Smooth muscle cell (in vitro differentiated cells): Measurements from ENCODE around the gene SCML1. TPM values are rescaled to one million over a fixed set of nuclear protein-coding genes. Genes with fewer than 3 reads are reported as not detected.
A peak's percentile ranks its signal among the peaks of the same experiment; 100 is the strongest.

Experiments
- DNase-seq: peaks from one replicate; lab custom pipeline; 2025; ENCODE audit not compliant: unreplicated experiment; lab: John Stamatoyannopoulos, UW
- H2AFZ ChIP-seq: fragments of 200-600 bp; sonication (generic); 2 replicates; pipeline ENCODE4 v1.6.0; 2016; ENCODE audit warnings: antibody characterized with exemption, low read depth, mild to moderate bottlenecking
- H3F3A ChIP-seq: fragments of 200-600 bp; sonication (generic); 2 replicates; pipeline ENCODE4 v1.6.0; 2017; ENCODE audit warnings: antibody characterized with exemption, low read depth
- H3K27ac ChIP-seq: fragments of 200-600 bp; sonication (generic); 2 replicates; pipeline ENCODE4 v1.5.1; 2016; ENCODE audit warnings: low read depth, mild to moderate bottlenecking
- H3K27me3 ChIP-seq: fragments of 200-600 bp; sonication (generic); 2 replicates; pipeline ENCODE4 v1.6.1; 2016; ENCODE audit warnings: low read depth, mild to moderate bottlenecking
- H3K36me3 ChIP-seq: fragments of 200-600 bp; sonication (generic); 2 replicates; pipeline ENCODE4 v1.5.1; 2016; ENCODE audit warnings: low read depth
- H3K4me1 ChIP-seq: fragments of 200-600 bp; sonication (generic); 2 replicates; pipeline ENCODE4 v1.5.1; 2016; ENCODE audit warnings: low read depth
- H3K4me2 ChIP-seq: fragments of 200-600 bp; sonication (generic); 2 replicates; pipeline ENCODE4 v1.6.0; 2016; ENCODE audit warnings: mild to moderate bottlenecking
- H3K4me3 ChIP-seq: fragments of 200-600 bp; sonication (generic); 2 replicates; pipeline ENCODE4 v1.5.1; 2016; ENCODE audit warnings: mild to moderate bottlenecking
- H3K79me2 ChIP-seq: fragments of 200-600 bp; sonication (generic); 2 replicates; pipeline ENCODE4 v1.6.0; 2016; ENCODE audit warnings: low read depth, mild to moderate bottlenecking
- H3K9ac ChIP-seq: fragments of 200-600 bp; sonication (generic); 2 replicates; pipeline ENCODE4 v1.6.0; 2016; ENCODE audit warnings: low read depth
- H3K9me3 ChIP-seq: fragments of 200-600 bp; sonication (generic); replicated peaks from 2 replicates; pipeline ENCODE4 v1.5.1; 2016; ENCODE audit warnings: low read depth
- H4K20me1 ChIP-seq: fragments of 200-600 bp; sonication (generic); 2 replicates; pipeline ENCODE4 v1.6.0; 2016; ENCODE audit warnings: low read depth
- WGBS: methylation state at CpG from one replicate; pipeline ENCODE4 v1.1.7; 2016; ENCODE audit warnings: low lambda C conversion rate; 5-methylcytosine and 5-hydroxymethylcytosine counted together
- polyA plus RNA-seq: library from polyadenylated mRNA; unstranded; fragments of >200 nt; fragmentation: Nextera tagmentation; extraction: Ambion mirVana; gene quantifications from 2 replicates; pipeline ENCODE4 v1.2.1, GENCODE V29; 2016
- total RNA-seq: library from RNA; depleted of rRNA; stranded (reverse); fragments of >200 nt; gene quantifications from 2 replicates; pipeline ENCODE4 v1.2.3, GENCODE V29; 2014
- TF ChIP-seq, protein P1 (sequence below): fragments of 200-600 bp; sonication (generic); IDR thresholded peaks from 2 replicates; pipeline ENCODE4 v1.5.1; 2017; ENCODE audit warnings: borderline replicate concordance, mild to moderate bottlenecking, antibody characterized with exemption; ENCODE audit not compliant: insufficient read depth, poor library complexity, severe bottlenecking

The SCML1 gene
- total and polyA plus RNA-seq, 2 experiments from 2014 or later = 9.8 to 12.4 TPM

DNA sequence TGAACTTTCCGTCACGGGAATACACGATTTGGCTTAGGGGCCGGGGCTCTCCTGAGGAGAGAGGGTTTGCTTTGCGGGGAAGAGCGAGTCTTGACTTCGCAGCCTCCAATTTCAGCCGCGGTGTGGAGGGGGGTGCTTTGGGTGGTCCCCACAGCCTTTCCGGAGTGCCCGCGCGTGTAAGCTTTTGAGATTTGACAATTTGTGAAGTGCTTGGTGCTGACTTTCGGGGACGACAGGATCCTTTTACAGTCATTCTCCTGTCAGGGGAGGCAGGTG, 355 bp downstream of the SCML1 start:
- Histone ChIP-seq H2AFZ (peak overlapping the region; percentile 68), H3K4me2 (peak overlapping the region; percentile 82), H3K9ac (peak overlapping the region; percentile 65), H3K9me3 (no peaks in the 10 kb centered on the region), H4K20me1 (peaks cover 4% of the 10 kb centered on the region), H3K79me2 (peaks cover 5% of the 10 kb centered on the region), H3K4me3 (peak overlapping the region; percentile 64), H3K27me3 (no peaks in the 10 kb centered on the region), H3F3A (peaks cover 6% of the 10 kb centered on the region), H3K27ac (peak overlapping the region; percentile 72), H3K4me1 (no peaks in the 10 kb centered on the region), H3K36me3 (no peaks in the 10 kb centered on the region)
- 46% methylated on average over 15 of the region's 15 CpGs for WGBS
- no peak for DNase-seq
- TF ChIP-seq, protein P1, sequence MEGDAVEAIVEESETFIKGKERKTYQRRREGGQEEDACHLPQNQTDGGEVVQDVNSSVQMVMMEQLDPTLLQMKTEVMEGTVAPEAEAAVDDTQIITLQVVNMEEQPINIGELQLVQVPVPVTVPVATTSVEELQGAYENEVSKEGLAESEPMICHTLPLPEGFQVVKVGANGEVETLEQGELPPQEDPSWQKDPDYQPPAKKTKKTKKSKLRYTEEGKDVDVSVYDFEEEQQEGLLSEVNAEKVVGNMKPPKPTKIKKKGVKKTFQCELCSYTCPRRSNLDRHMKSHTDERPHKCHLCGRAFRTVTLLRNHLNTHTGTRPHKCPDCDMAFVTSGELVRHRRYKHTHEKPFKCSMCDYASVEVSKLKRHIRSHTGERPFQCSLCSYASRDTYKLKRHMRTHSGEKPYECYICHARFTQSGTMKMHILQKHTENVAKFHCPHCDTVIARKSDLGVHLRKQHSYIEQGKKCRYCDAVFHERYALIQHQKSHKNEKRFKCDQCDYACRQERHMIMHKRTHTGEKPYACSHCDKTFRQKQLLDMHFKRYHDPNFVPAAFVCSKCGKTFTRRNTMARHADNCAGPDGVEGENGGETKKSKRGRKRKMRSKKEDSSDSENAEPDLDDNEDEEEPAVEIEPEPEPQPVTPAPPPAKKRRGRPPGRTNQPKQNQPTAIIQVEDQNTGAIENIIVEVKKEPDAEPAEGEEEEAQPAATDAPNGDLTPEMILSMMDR = no peak

GRCh38 chrX:17737986-17738713, 857 bp downstream of the SCML1 start:
- peak overlapping the region; percentile 64 for H3K4me3 ChIP-seq
- TF ChIP-seq, protein P1 = no peak
- H4K20me1 ChIP-seq = peaks cover 4% of the 10 kb centered on the region
- H2AFZ ChIP-seq = peak overlapping the region; percentile 68
- H3K36me3 ChIP-seq = no peaks in the 10 kb centered on the region
- H3K4me2 ChIP-seq = peak overlapping the region; percentile 82
- H3F3A ChIP-seq = peaks cover 6% of the 10 kb centered on the region
- no peaks in the 10 kb centered on the region for H3K9me3 ChIP-seq
- no peaks in the 10 kb centered on the region for H3K27me3 ChIP-seq
- no peaks in the 10 kb centered on the region for H3K4me1 ChIP-seq
- peak overlapping the region; percentile 72 for H3K27ac ChIP-seq
- peak overlapping the region; percentile 65 for H3K9ac ChIP-seq
- 46% methylated on average over 43 of the region's 45 CpGs for WGBS
- H3K79me2 ChIP-seq = peaks cover 5% of the 10 kb centered on the region
- no peak for DNase-seq

GRCh38 chrX:17738737-17739535, 1.6 kb downstream of the SCML1 start:
- no peak overlapping the region for H3K27ac ChIP-seq
- DNase-seq = no peak
- H3K4me2 ChIP-seq = peak overlapping the region; percentile 82
- no peaks in the 10 kb centered on the region for H3K4me1 ChIP-seq
- H3K27me3 ChIP-seq = no peaks in the 10 kb centered on the region
- WGBS = 59% methylated on average over 6 of the region's 6 CpGs
- peak overlapping the region; percentile 64 for H3K4me3 ChIP-seq
- H3F3A ChIP-seq = peaks cover 6% of the 10 kb centered on the region
- H3K79me2 ChIP-seq = peaks cover 5% of the 10 kb centered on the region
- H3K9me3 ChIP-seq = no peaks in the 10 kb centered on the region
- H4K20me1 ChIP-seq = peaks cover 4% of the 10 kb centered on the region
- no peaks in the 10 kb centered on the region for H3K36me3 ChIP-seq
- no peak overlapping the region for H2AFZ ChIP-seq
- TF ChIP-seq, protein P1 = no peak
- H3K9ac ChIP-seq = no peak overlapping the region
